MCF 10A (cell line): ENCODE measurements around the gene THSD1. TPM values are rescaled to one million over a fixed set of nuclear protein-coding genes. Genes with fewer than 3 reads are reported as not detected.

Experiments
- BruUV-seq: library from RNA; stranded (reverse); fragments of 400-500 nt; replicated peaks from 2 replicates; lab custom pipeline; 2021; lab: Mats Ljungman, UMichigan
- CTCF ChIA-PET: fragments of 300-600 bp; sonication (Branson Sonifier 250); formaldehyde crosslinking; extraction: SDS; loops from one replicate; lab custom pipeline; 2021; ENCODE audit warnings: antibody characterized with exemption, inconsistent platforms; lab: Yijun Ruan, JAX
- POLR2A ChIA-PET: fragments of 300-600, 350-650 bp; sonication (Branson Sonifier 250); formaldehyde crosslinking; extraction: SDS; loops from one replicate; lab custom pipeline; 2020; ENCODE audit warnings: antibody characterized with exemption, inconsistent platforms; lab: Yijun Ruan, JAX
- DNase-seq: peaks from one replicate; pipeline ENCODE4 v3.0.0-alpha.2; 2018; ENCODE audit not compliant: unreplicated experiment
- H3K27ac Mint-ChIP-seq: one replicate; pipeline ENCODE4 v1.8.0; 2022; ENCODE audit warnings: mild to moderate bottlenecking, low read depth, mixed read lengths; ENCODE audit not compliant: unreplicated experiment
- H3K27me3 Mint-ChIP-seq: one replicate; pipeline ENCODE4 v1.8.0; 2022; ENCODE audit warnings: mixed read lengths; ENCODE audit not compliant: insufficient read depth, unreplicated experiment
- H3K36me3 Mint-ChIP-seq: one replicate; pipeline ENCODE4 v1.8.0; 2022; ENCODE audit warnings: mild to moderate bottlenecking, moderate library complexity, mixed read lengths; ENCODE audit not compliant: insufficient read depth, unreplicated experiment
- H3K4me1 Mint-ChIP-seq: one replicate; pipeline ENCODE4 v1.8.0; 2022; ENCODE audit warnings: mixed read lengths; ENCODE audit not compliant: insufficient read depth, unreplicated experiment
- H3K4me3 Mint-ChIP-seq: one replicate; pipeline ENCODE4 v1.8.0; 2022; ENCODE audit warnings: mild to moderate bottlenecking, moderate library complexity, mixed read lengths; ENCODE audit not compliant: unreplicated experiment
- H3K9me3 Mint-ChIP-seq: one replicate; pipeline ENCODE4 v1.8.0; 2022; ENCODE audit warnings: mixed read lengths; ENCODE audit not compliant: unreplicated experiment
- intact Hi-C: fragments of 100-400 bp; cut with micrococcal nuclease; formaldehyde crosslinking; loops from 2 replicates; pipeline ENCODE4 v1.14.1; 2022
- total RNA-seq: library from RNA; stranded (reverse); gene quantifications from 2 replicates; pipeline ENCODE4 v1.2.3, GENCODE V29; 2022
- TF ChIP-seq, protein P1 (sequence below): fragments of 200-600 bp; IDR thresholded peaks from one replicate; pipeline ENCODE4 v1.8.0; 2022; ENCODE audit warnings: antibody characterized with exemption, mild to moderate bottlenecking; ENCODE audit not compliant: unreplicated experiment

Gene THSD1
- total RNA-seq, 1 experiment from 2014 or later: 16.7 TPM

DNA sequence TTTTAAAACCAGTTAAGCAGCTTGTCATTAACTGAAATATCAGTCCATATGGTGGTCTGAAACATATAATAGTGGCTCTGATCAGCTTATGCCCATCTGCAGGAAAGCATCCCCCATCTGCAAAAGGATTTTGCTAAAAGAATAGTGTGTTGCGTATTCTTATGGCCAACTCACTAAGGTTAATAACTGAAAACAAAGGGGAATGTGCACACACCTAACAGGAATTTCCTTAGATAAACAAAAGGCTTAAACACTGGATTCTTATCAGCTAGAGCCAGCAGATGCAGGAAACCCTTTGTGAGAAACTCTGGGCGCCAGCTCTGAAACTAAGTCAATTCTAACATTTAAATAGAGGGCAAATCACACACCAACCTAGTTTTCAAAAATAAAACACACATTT, 22.3 kb upstream of the THSD1 start:
- H3K27me3 Mint-ChIP-seq: no peaks in the 10 kb centered on the region
- BruUV-seq: no TSS peak
- DNase-seq: no peak
- ChIA-PET POLR2A (interaction anchor here (0.9 to 2.2 kb wide), 7 partner anchors 11 to 23 kb away, joined by 3 to 13 read pairs (median 4); partner anchors contain the start of gene VPS36), CTCF (interaction anchor here (1.2 to 2.0 kb wide), 2 partner anchors 9 to 23 kb away, joined by 3 to 9 read pairs; partner anchors contain the start of gene VPS36)
- H3K4me1 Mint-ChIP-seq: no peaks in the 10 kb centered on the region
- intact Hi-C loops: no loop called here
- H3K27ac Mint-ChIP-seq: no peak overlapping the region
- no peaks in the 10 kb centered on the region for H3K9me3 Mint-ChIP-seq
- no peak overlapping the region for H3K4me3 Mint-ChIP-seq
- H3K36me3 Mint-ChIP-seq: peaks cover 85% of the 10 kb centered on the region
- TF ChIP-seq, protein P1, sequence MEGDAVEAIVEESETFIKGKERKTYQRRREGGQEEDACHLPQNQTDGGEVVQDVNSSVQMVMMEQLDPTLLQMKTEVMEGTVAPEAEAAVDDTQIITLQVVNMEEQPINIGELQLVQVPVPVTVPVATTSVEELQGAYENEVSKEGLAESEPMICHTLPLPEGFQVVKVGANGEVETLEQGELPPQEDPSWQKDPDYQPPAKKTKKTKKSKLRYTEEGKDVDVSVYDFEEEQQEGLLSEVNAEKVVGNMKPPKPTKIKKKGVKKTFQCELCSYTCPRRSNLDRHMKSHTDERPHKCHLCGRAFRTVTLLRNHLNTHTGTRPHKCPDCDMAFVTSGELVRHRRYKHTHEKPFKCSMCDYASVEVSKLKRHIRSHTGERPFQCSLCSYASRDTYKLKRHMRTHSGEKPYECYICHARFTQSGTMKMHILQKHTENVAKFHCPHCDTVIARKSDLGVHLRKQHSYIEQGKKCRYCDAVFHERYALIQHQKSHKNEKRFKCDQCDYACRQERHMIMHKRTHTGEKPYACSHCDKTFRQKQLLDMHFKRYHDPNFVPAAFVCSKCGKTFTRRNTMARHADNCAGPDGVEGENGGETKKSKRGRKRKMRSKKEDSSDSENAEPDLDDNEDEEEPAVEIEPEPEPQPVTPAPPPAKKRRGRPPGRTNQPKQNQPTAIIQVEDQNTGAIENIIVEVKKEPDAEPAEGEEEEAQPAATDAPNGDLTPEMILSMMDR: no peak

DNA sequence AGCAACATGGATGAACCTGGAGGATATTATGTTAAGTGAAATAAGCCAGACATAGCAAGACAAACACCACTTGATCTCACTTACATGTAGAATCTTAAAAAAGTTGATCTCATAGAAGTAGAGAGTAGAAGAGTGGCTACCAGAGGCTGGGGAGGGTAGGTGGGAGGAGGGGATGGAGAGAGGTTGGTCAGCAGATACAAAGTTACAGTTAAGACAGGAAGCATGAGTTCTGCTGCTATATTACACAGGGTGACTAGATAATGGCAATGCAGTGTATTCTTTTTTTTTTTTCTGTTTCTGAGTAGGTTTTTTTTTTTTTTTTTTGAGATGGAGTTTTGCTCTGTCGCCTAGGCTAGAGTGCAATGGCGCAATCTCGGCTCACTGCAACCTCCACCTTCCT, 15.2 kb upstream of the THSD1 start:
- no peak overlapping the region for H3K27ac Mint-ChIP-seq
- no peak overlapping the region for H3K4me3 Mint-ChIP-seq
- intact Hi-C loops: no loop called here
- TF ChIP-seq, protein P1: no peak
- no peaks in the 10 kb centered on the region for H3K4me1 Mint-ChIP-seq
- BruUV-seq: no TSS peak
- ChIA-PET CTCF (no interaction called here), POLR2A (interaction anchor here (0.7 kb wide), 1 partner anchor 10 kb away, joined by 4 read pairs; no protein-coding TSS in a partner anchor)
- no peaks in the 10 kb centered on the region for H3K27me3 Mint-ChIP-seq
- no peaks in the 10 kb centered on the region for H3K9me3 Mint-ChIP-seq
- peaks cover 83% of the 10 kb centered on the region for H3K36me3 Mint-ChIP-seq
- no peak for DNase-seq

DNA sequence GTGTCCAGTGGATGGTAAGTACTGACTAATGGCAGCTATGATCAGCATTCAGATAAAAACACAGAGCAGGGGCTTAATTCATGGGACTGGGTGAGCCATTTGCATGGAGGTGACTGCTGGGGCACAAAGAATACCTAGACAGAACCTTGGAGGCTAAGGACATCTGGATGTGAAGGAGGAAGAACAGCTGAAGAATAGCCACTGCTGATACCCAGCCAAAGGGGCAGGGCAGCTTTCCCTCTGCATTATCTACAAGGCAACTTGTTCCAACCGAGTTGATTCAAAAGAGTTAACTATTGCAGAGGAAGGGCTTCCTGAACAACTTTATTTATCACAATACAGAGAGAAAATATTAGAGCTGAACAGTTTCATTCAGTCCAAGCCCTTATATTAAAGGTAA, 13.1 kb upstream of the THSD1 start:
- Mint-ChIP-seq H3K36me3 (peaks cover 67% of the 10 kb centered on the region), H3K9me3 (no peaks in the 10 kb centered on the region), H3K27ac (no peak overlapping the region), H3K4me1 (peaks cover 20% of the 10 kb centered on the region), H3K4me3 (no peak overlapping the region), H3K27me3 (no peaks in the 10 kb centered on the region)
- TF ChIP-seq, protein P1: no peak
- CTCF ChIA-PET: interaction anchor here (0.5 to 1.9 kb wide), 7 partner anchors 10 to 75 kb away, joined by 3 to 5 read pairs (median 4); no protein-coding TSS in a partner anchor
- intact Hi-C loops: no loop called here
- BruUV-seq: no TSS peak
- no peak for DNase-seq
- POLR2A ChIA-PET: interaction anchor here (0.9 to 1.6 kb wide), 5 partner anchors 13 to 66 kb away, joined by 3 to 6 read pairs (median 3); no protein-coding TSS in a partner anchor

DNA sequence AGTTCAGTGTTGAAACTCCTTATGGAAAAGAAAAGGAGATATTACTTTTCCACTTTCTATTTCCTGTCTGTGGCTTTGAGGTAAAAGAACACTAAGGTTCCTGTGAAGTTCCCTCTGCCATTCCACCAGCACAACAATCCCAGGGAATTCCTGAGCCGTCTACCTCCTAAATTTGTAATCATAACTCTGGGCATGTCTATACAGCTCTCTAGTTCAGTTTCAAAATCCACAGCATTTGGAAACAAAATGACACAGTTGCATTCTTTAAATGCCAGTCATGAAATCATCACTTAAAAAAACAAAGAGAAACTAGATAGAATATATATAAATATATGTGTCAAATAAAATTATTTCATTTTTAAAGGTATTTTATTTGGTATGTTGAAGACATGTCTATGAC, 9.0 kb upstream of the THSD1 start:
- Mint-ChIP-seq H3K36me3 (peaks cover 48% of the 10 kb centered on the region), H3K4me1 (peaks cover 33% of the 10 kb centered on the region), H3K27ac (peak overlapping the region; percentile 98), H3K27me3 (no peaks in the 10 kb centered on the region), H3K9me3 (no peaks in the 10 kb centered on the region), H3K4me3 (peak overlapping the region; percentile 50)
- TF ChIP-seq, protein P1: no peak
- intact Hi-C loops: loop anchor here (2.0 kb wide), 1 partner anchor 36 kb away; the partner anchor contains the start of gene VPS36
- peak; percentile 82 for DNase-seq
- ChIA-PET POLR2A (interaction anchor here (0.6 to 7.3 kb wide), 14 partner anchors 9 to 311 kb away, joined by 3 to 101 read pairs (median 4); partner anchors contain the start of genes CKAP2, THSD1 and VPS36), CTCF (interaction anchor here (0.6 to 3.2 kb wide), 6 partner anchors 35 to 71 kb away, joined by 3 to 20 read pairs (median 5); partner anchors contain the start of gene VPS36)
- BruUV-seq: no TSS peak
